ENCODE measurements around the gene AKAP10.
"Not testable (repeated sequence)": the region's sequence is repeated elsewhere in the genome, so short reads cannot be mapped to it uniquely, and the experiment has no call there.

AKAP10 gene

DNA sequence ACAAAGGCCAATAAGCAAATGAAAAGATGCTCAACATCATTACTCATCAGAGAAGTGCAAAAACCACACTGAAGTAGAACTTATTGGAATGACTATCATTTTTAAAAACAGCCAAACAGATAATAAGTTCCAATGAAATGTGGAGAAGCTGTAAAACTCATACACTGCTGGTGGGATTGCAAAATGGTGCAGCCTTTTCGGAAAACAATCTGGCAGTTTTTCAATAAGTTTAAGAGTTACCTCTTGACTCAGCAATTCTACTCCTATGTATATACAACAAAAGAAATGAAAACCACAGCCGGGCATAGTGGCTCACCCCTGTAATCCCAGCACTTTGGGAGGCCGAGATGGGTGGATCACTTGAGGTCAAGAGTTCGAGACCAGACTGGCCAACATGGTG, 49.3 kb downstream of the AKAP10 start:
- DNase-seq (ENCODE audit: low spot score): no peak

- no peak for DNase-seq (ENCODE audit: low spot score)
Measured at GRCh38 chr17:19915245-19915978, 62.2 kb downstream of the AKAP10 start.

GRCh38 chr17:19911033-19911432, 66.6 kb downstream of the AKAP10 start:
- no peak for DNase-seq (ENCODE audit: low spot score)

DNA sequence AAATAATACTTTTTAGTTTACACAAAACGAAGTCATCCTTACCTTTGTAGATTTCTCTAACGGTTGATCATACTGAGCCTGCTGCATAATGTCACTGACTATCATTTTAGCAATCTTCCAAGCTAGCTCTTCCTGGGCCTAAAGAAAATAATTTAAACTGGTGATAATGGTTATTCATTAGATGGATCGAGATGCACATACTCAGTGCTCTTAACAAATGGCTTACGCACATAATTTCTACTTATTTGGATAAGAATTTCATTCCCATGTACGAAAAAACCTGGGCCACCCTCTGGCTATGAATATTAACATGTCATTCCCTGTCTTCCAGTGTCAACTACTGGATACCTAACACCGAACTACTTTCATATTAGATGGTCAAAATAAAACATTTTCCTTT, 68.5 kb downstream of the AKAP10 start:
- no peak for DNase-seq (ENCODE audit: low spot score)

- DNase-seq (ENCODE audit: low spot score): no peak
Measured at GRCh38 chr17:19905502-19905901, 72.1 kb downstream of the AKAP10 start.

DNA sequence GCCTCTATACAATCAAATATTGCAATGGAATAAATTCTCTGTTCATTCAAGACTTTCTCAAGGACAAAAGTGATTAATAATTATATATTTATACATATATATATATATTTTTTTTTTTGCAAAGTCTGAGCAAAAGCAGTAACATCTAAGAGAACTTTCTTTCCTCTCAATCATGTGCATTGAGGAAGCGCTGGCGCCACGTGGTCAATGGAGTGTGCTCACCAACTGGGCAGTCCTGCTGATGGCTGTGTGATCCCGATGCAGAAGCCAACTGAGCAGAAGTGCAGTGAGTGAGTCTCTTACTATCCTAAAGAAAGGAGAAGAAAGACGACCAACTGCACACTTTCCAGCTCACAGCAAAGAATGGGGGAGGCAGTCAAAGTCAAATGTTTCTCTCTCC, 72.7 kb downstream of the AKAP10 start:
- no peak for DNase-seq (ENCODE audit: low spot score)

DNA sequence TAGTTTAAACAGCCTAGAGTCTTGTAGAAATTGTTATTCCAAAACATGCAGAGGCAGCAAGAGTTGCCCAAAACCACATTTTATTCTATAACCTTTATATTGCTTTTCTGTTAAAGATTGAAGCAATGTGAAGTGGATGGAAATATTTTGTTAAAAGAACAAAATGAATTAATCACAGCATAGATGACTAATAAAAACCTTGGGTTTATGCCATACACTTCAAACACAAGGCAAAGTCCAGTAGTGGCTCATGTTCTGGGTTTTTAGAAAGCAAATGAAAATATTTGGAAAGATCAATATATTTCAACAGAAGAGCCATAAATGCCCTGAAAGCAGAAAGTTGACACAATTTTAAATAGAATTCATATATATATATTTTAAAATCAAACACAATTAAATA, 73.2 kb downstream of the AKAP10 start:
- DNase-seq (ENCODE audit: low spot score): no peak

- no peak for DNase-seq (ENCODE audit: low spot score)
Measured at GRCh38 chr17:19900809-19901208, 76.8 kb downstream of the AKAP10 start.

DNA sequence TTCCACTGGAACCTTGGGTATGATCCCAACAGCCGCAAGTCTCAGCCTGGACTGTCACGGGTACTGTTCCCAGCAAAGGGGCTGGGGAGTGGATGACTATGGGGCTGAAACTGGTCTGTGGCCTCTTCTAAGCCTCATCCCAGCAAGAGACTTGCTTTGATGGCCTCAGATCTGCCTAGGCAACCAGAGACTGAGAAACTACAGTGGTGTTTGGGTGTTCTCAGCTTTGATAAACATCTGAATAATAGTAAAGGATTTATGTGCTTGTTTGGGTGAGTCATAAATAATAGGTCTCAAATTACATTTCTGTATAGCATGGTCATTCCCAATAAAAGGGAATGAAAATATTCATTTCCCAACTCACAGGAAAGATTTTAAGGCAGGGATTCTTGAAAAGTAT, 79.7 kb downstream of the AKAP10 start:
- no peak for DNase-seq (ENCODE audit: low spot score)

DNA sequence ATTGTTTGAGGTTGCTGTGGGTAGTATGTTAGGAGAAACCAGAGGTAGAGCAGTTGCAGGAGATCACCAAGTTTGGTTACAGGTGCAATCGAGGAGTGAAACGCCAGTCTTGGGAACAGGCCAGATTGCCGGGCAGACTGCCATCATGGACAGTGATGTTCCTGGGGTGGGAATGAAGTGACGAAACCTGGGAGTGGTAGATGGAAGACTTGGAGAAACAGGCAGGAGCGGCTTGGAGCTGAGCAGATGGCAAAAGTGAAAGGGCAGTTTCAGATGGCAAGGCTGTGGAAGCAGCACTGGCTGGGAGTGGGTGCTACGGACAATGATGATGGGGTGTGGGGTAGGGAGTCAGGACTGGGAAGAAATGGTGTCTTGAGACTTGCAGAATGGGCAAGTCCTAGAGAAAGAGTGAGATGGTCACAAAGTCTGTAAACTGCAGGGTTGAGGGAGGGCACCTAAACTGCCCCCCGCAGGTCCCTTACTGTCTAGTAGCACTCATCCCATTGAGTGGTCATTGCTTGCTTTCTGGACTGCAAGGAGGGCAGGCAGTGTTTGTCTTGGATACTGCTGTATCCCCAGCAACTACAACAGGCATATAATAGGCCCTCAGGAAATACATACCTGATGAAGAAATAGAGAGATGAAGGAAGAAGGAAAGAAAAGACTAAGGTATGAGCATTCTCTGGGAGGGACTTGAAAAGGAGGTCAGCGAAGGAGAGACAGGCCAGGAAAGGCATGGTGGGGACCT, 80.4 kb downstream of the AKAP10 start:
- DNase-seq (ENCODE audit: low spot score): no peak

DNA sequence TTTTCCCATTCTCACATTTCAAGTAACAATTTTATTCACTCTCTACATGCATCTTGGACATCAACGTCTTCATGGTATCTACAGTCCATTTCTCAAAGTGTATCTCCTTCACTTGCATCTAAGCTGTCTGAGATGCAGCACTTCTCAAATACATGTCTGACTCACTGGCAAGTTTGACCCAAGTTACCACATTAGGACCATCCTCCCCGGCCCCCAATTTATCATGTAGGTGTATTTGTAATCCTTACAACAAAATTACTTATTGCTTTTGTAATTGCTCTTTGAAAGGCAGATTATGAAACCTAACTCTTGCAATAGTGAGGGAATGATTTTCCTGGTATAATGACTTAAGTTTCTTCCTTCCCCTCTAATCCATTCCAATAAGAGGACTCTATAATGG, 80.9 kb downstream of the AKAP10 start:
- DNase-seq (ENCODE audit: low spot score): no peak

- not testable (repeated sequence) for DNase-seq (ENCODE audit: low spot score)
Measured at GRCh38 chr17:19890554-19890953, 87.1 kb downstream of the AKAP10 start.

DNA sequence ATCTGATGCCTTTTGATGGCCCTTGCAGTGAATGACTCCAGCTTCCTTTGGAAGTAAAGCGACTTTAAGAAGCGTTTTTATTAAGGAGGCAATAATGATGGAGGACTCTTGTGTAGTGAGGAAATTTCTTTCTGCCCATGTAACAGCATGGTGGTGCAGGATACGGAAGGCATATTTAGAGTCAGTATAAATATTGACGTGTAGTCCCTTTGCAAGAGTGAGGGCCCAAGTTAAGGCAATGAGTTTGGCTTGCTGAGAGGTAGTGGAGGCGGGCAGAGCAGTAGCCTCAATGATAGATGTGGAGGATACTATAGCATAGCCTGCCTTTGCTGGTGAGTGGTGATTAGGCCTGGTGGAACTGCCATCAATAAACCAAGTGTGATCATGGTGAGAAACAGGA, 87.6 kb downstream of the AKAP10 start:
- DNase-seq (ENCODE audit: low spot score): not testable (repeated sequence)

GRCh38 chr17:19886116-19886515, 91.5 kb downstream of the AKAP10 start:
- DNase-seq (ENCODE audit: low spot score): no peak

DNA sequence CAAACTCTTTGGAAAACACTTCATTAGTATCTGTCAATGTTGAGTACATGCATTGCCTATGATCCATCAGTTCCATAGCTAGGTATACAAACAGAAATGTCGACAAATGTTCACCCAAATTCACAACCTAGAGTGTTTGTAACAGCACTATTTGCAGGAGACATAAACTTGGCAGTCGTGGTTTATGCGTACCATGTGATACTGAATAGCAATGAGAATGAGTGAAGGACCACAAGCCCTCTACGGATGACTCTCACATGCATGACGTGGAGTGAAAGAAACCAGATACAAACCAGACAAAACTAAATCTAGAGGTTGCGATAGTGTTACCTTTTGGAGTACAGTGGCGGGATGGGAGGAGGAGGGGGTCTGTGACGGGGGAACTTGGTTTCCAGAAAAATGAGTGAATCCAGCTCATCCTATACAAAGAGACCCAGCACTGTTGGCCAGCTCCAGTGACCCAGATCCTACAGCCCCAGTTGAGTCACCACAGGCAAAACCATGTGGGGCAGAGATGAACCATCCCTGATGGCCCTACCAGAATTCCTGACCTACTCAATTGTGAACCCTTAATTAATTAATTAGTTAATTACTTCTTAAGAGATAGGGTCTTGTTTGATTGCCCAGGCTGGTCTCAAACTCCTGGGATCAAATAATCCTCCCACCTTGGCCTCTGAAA, 94.0 kb downstream of the AKAP10 start:
- DNase-seq (ENCODE audit: low spot score): no peak

GRCh38 chr17:19880393-19880792, 97.2 kb downstream of the AKAP10 start:
- DNase-seq (ENCODE audit: low spot score): no peak

DNA sequence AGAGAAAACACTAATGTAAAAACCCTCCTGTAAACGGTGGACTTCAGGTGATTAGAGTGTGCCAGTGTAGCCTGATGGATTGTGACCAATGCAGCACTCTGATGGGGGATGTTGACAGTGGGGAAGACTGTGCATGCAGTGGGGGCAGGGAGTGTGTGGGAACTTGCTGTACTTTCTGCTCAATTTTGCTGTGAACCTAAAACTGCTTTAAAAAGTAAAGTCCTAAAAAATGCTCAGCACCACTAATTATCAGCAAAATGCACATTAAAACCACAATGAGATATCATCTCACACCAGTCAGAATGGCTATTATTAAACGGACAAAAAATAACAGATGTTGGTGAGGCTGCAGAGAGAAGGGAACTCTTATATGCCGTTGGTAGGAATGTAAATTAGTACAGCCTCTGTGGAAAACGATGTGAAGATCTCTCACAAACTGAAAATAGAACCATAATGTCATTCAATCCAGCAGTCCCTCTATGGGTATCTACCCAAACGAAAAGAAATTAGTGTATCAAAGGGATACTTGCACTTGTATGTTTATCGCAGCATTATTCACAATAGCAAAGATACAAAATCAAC, 100.2 kb downstream of the AKAP10 start:
- DNase-seq (ENCODE audit: low spot score): no peak

DNA sequence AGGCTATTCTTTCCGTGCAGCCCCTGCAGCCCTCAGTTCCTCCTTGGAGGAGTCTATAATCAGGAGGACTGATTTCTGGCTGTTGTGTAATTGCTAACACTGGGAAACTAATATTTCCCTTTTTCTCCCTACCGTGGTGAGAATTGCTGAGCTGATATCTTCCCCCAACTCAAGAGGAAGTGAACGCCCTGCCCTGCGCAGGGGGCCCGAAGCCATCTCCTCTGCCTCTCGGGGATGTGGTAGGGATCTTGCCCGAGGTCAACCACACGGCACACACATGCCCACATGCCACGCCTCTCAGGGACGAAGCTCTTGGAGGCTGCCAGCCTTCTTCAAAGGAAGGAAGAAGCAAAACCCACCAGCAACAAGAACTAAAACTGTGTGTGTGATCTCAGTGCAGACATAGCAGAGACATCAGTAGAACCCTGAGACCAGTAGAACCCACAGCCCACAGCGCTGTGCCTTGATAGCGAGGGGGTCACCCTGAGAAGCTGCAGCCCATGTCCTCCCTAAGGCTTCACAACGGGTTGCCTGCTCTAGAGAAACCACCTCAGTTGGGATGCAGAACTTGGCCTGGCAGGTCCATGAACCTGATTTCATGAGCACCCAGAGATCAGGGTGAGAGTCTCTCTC, 101.0 kb downstream of the AKAP10 start:
- DNase-seq (ENCODE audit: low spot score): no peak

GRCh38 chr17:19874256-19874655, 103.4 kb downstream of the AKAP10 start:
- no peak for DNase-seq (ENCODE audit: low spot score)

DNA sequence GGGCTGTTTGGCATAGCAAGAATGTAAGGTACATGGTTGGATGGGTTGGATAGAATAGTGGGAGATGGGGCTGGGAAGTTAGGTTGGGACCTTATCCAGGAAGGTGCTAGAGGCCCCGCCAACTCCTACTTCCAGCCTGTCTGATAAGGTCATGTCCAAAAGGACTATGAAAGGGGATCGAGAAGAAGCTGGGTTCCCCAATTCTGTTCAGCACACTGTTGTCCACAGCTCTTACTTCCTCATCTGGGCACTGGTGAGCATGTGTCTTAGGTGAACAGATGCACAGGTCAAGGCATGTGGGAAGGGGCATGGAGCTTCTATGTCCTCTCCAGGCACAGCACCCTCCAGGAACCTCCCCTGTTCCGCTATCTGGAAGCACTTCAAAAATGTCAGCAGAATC, 104.3 kb downstream of the AKAP10 start:
- no peak for DNase-seq (ENCODE audit: low spot score)

DNA sequence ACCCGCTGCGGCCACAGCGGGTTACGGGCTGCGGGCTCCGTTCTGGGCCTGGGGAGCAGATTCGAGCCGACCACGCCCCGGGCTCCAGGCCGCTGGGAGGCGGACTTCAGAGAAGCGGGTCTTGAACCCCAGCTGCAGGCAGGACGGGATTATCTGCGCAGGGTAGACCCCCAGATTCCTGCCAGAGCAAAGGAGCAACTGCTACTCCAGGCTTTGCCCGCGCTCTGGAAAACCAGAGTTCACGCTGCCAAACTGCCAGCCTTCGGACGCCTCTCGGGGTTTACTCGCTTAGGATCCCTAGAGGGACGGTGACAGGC, 109.6 kb downstream of the AKAP10 start:
- no peak for DNase-seq (ENCODE audit: low spot score)

DNA sequence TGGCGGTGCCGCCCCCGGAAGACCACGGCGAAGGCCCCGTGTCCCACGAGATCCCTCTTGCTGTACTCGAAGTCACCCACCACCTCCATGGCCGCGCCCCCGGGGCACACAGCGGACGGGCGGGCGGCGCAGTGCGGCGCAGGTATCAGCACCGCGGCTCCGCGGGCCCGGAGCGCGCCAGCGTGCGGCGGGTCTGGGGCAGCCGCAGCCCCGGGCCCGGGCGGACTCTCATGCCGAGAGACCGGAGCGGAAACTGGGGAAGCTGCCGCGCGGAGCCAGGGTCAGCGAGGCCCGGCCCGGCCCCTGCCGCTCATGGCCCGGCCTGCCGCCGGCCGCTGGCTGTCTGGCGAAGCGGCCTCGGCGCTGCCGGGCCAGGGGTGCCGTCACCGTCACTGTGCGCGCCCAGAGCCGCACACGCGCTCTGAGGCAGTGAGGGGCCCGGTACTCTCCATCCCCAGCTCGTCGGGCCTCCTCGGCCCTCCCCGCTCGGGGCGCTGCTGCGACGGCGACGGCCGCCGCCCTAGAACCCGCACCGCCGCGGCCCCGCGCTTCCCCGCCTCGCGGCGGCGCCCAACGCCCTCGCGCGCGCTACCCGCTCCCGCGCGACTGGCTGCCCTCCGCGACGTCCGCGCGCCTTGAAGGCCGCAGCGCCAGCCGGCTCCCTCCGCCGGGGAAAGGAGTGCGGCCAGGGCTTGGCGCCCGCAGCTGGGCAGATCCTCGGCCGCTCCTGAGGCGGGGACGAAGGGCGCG, 110.1 kb downstream of the AKAP10 start, which contains the start of gene ULK2:
Gene ULK2, minus strand, starts transcription at position 608 of the 750 bp plus-strand sequence. Its CDS starts 519 bp downstream, at position 89.
- DNase-seq (ENCODE audit: low spot score): no peak

All from NAMALWA (cell line).